ENCODE measurements around the gene TNP2. TPM values are rescaled to one million over a fixed set of nuclear protein-coding genes. Genes with fewer than 3 reads are reported as not detected.
A peak's percentile ranks its signal among the peaks of the same experiment; 100 is the strongest.

The TNP2 gene
- total RNA-seq, 3 donors from 2014 or later: not detected

DNA sequence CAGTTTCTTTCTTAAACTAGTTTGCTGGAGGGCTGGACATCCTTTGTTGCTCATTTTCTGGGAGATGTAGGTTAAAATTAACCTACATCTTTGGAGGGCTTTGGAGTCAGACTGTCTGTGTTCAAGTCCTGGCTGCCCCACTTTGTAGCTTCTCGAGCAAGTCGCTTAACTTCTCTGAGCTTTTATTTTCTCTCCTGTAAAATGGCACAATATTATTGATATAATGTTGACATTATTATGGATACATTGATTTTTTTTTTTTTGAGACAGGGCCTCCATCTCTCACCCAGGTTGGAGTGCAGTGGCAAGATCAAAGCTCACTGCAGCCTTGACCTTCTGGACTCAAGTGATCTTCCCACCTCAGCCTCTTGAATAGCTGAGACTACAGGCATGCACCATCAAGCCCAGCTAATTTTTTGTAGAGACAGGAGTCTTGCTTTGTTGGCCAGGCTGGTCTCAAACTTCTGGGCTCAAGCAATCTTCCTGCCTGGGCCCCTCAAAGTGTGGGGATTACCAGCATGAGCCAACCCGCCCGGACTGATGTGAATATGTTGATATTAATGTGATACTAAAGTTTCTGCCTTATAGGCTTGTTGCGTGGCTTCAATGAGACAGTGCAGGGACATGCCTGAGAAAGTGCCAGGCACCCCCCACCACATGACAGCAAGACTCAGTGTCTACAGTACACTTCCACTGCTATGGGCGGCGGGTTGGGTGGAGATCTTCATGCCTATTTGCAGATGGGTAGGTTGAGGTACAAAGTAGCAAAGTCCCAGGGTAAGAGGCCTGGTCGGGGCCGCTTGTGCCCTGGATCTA lies 44.6 kb upstream of the TNP2 start:
- Histone ChIP-seq H3K36me3 (ENCODE audit: low read depth) (no peaks in the 10 kb centered on the region), H3K4me1 (ENCODE audit: low read depth) (peaks cover 5% of the 10 kb centered on the region), H3K9me3 (no peaks in the 10 kb centered on the region), H3K4me3 (no peak overlapping the region)
- no peak for ATAC-seq
- TF ChIP-seq, protein P1, sequence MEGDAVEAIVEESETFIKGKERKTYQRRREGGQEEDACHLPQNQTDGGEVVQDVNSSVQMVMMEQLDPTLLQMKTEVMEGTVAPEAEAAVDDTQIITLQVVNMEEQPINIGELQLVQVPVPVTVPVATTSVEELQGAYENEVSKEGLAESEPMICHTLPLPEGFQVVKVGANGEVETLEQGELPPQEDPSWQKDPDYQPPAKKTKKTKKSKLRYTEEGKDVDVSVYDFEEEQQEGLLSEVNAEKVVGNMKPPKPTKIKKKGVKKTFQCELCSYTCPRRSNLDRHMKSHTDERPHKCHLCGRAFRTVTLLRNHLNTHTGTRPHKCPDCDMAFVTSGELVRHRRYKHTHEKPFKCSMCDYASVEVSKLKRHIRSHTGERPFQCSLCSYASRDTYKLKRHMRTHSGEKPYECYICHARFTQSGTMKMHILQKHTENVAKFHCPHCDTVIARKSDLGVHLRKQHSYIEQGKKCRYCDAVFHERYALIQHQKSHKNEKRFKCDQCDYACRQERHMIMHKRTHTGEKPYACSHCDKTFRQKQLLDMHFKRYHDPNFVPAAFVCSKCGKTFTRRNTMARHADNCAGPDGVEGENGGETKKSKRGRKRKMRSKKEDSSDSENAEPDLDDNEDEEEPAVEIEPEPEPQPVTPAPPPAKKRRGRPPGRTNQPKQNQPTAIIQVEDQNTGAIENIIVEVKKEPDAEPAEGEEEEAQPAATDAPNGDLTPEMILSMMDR (IDR thresholded peaks at IDR 0.05): no peak
- intact Hi-C loops (cut with DNase I, micrococcal nuclease): no loop called here
- no peak for DNase-seq

GRCh38 chr16:11312718-11313492 lies 43.8 kb upstream of the TNP2 start:
- Histone ChIP-seq H3K9me3 (no peaks in the 10 kb centered on the region), H3K4me1 (ENCODE audit: low read depth) (peaks cover 8% of the 10 kb centered on the region), H3K36me3 (ENCODE audit: low read depth) (no peaks in the 10 kb centered on the region), H3K4me3 (no peak overlapping the region)
- ATAC-seq: peak; percentile 75
- intact Hi-C loops (cut with DNase I, micrococcal nuclease): no loop called here
- peak; percentile 64 to 77 (median 76) for DNase-seq
- TF ChIP-seq, protein P1 (IDR thresholded peaks at IDR 0.05): no peak

GRCh38 chr16:11310997-11311561 lies 42.0 kb upstream of the TNP2 start:
- Histone ChIP-seq H3K9me3 (no peaks in the 10 kb centered on the region), H3K4me1 (ENCODE audit: low read depth) (peaks cover 12% of the 10 kb centered on the region), H3K4me3 (no peak overlapping the region), H3K36me3 (ENCODE audit: low read depth) (no peaks in the 10 kb centered on the region)
- TF ChIP-seq, protein P1 (IDR thresholded peaks at IDR 0.05): no peak
- intact Hi-C loops (cut with DNase I, micrococcal nuclease): no loop called here
- DNase-seq (peak in 1 of 3 donors; percentile 39), ATAC-seq (peak; percentile 12)

DNA sequence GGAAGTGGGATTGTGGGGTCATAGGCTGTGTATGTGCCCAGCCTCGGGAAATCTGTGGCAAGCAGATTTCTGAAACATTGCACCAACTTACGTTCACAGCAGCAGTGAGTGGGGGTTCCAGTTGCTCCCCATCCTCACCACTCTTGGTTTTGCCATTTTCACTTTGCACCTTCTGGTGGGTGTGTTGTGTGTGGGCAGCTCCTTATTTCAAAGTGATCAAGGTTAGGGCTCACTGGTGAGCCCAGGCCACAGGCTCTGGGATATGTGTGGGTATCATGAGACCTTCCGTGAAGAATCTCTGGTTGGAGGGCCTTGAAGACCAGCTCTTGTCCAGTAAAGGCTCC lies 41.5 kb upstream of the TNP2 start:
- intact Hi-C loops (cut with DNase I, micrococcal nuclease): no loop called here
- TF ChIP-seq, protein P1 (IDR thresholded peaks at IDR 0.05): no peak
- H3K9me3 ChIP-seq: no peaks in the 10 kb centered on the region
- no peaks in the 10 kb centered on the region for H3K36me3 ChIP-seq (ENCODE audit: low read depth)
- H3K4me1 ChIP-seq (ENCODE audit: low read depth): peaks cover 12% of the 10 kb centered on the region
- ATAC-seq: no peak
- peak in 1 of 3 donors; percentile 5 for DNase-seq
- no peak overlapping the region for H3K4me3 ChIP-seq

DNA sequence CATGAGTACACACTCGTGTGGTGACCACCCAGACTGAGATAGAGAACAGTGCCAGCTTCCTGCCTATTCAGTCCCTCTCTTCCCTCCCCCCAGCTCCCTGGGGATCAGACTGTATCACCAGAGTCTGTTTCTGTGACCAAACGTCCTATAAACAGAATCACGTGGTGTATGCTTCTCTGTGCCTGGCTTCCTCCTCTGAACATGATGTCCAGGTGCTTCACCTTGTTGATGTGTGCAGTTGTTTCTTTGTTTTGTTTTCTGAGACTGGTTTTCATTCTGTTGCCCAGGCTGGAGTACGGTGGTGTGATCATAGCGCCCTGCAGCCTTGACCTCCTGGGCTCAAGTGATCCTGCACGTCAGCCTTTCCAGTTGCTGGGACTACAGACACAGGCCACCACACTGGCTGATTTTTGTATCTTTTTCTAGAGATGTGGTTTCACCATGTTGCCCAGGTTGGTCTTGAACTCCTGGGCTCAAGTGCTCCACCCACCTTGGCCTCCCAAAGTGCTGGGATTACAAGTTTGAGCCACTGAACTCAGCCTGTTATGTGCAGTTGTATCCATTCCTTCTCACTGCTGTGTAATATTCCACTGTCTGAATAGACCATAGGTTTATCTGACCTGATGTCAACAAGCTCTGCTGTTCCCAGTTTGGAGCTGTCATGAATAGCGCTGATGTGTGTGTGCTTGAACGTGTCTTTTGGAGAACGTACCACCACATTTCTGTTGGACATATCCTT lies 40.9 kb upstream of the TNP2 start:
- Histone ChIP-seq H3K9me3 (no peaks in the 10 kb centered on the region), H3K4me1 (ENCODE audit: low read depth) (peaks cover 12% of the 10 kb centered on the region), H3K4me3 (no peak overlapping the region), H3K36me3 (ENCODE audit: low read depth) (no peaks in the 10 kb centered on the region)
- intact Hi-C loops (cut with DNase I, micrococcal nuclease): no loop called here
- TF ChIP-seq, protein P1 (IDR thresholded peaks at IDR 0.05): no peak
- ATAC-seq (peak; percentile 37), DNase-seq (peak in 1 of 3 donors; percentile 43)
